ENCODE results near the gene DIS3L2. TPM values are rescaled to one million over a fixed set of nuclear protein-coding genes. Genes with fewer than 3 reads are reported as not detected.

DIS3L2 gene
- total RNA-seq, 1 donor from 2014 or later, result 42.1 TPM

DNA sequence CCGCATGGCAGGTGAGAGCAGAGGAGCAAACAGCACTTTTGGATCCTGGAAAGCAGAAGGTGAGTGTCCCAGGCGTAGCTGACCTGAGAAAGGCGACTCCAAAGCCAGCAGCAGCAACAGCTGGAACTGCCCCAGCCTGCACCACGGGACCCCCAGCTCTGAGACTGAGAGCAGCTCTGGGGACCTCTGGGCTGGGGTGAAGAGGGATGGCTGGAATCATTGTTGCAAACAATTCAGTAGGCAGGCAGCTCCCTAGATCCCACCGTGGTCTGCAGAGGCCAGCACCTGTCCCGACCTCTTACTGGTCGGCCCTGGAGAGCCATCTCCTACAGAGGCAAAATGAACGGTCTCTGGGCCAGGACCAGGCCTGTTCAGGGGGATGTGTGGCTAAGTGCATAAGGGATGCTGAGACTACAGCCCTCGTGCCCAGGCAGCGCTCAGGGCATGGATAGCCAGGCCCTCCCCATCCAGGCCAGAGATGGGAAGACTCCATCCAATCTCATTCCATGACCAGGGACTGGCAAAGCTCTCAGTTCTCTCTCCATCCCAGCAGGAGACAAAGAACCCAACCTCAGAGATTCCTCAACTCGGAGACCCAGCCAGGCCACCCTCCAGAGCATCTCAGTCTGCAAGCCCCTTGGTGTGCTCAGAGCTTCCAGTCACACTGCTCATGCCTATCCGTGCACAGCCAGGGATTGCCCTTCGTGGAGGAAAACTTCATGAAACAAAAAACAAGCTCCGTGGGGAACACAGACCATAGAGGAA lies 378.8 kb downstream of the DIS3L2 start:
- Mint-ChIP-seq H3K36me3 (ENCODE audit: unreplicated experiment) (no peaks in the 10 kb centered on the region), H3K27ac (ENCODE audit: unreplicated experiment) (no peak overlapping the region), H3K4me1 (ENCODE audit: low read depth, unreplicated experiment) (no peaks in the 10 kb centered on the region)

DNA sequence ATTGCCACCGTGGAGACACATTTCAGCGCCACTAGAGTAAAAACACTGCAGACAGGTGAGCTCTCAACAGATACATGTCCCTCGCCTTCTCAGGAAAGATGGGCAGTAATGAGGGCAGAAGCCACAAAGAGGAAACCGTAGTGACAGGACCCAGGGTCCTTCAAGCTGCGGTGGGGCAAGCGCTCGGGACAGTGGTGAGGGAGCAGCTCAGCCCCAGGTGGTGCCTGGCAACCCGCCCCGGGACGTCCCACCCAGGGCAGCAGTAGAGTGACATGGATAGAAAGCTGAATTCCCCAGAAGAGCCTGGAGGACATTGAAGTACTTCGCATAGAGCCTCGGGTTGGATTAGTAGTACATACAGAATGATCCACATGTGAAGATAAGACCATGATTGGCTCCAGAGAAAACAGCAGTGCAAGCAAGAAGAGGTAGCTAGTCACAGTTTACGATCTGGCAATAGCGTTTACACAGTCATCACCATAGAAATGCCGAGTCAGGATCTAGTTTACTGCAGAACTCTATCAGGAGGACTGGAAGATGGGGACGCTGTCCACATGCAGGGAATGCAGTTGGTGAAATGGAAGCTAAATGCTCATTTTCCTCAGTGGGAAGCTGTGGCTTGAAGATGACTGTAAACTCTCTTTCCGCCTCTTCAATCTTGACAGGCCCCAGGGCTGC lies 379.7 kb downstream of the DIS3L2 start:
- Mint-ChIP-seq H3K4me1 (ENCODE audit: low read depth, unreplicated experiment) (no peaks in the 10 kb centered on the region), H3K27me3 (ENCODE audit: unreplicated experiment) (no peaks in the 10 kb centered on the region), H3K9me3 (ENCODE audit: unreplicated experiment) (no peaks in the 10 kb centered on the region), H3K36me3 (ENCODE audit: unreplicated experiment) (no peaks in the 10 kb centered on the region), H3K4me3 (ENCODE audit: unreplicated experiment) (no peak overlapping the region), H3K27ac (ENCODE audit: unreplicated experiment) (no peak overlapping the region)
- DNase-seq, result peak; percentile 10
- TF ChIP-seq, protein P1, sequence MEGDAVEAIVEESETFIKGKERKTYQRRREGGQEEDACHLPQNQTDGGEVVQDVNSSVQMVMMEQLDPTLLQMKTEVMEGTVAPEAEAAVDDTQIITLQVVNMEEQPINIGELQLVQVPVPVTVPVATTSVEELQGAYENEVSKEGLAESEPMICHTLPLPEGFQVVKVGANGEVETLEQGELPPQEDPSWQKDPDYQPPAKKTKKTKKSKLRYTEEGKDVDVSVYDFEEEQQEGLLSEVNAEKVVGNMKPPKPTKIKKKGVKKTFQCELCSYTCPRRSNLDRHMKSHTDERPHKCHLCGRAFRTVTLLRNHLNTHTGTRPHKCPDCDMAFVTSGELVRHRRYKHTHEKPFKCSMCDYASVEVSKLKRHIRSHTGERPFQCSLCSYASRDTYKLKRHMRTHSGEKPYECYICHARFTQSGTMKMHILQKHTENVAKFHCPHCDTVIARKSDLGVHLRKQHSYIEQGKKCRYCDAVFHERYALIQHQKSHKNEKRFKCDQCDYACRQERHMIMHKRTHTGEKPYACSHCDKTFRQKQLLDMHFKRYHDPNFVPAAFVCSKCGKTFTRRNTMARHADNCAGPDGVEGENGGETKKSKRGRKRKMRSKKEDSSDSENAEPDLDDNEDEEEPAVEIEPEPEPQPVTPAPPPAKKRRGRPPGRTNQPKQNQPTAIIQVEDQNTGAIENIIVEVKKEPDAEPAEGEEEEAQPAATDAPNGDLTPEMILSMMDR (IDR thresholded peaks at IDR 0.05; ENCODE audit: partially characterized antibody, unreplicated experiment), result no peak

More for the DNA sequence above, 378.8 kb downstream of the DIS3L2 start:
- Mint-ChIP-seq H3K9me3 (ENCODE audit: unreplicated experiment) (no peaks in the 10 kb centered on the region), H3K27me3 (ENCODE audit: unreplicated experiment) (no peaks in the 10 kb centered on the region), H3K4me3 (ENCODE audit: unreplicated experiment) (no peak overlapping the region)
- peak; percentile 9 for DNase-seq
- TF ChIP-seq, protein P1 (IDR thresholded peaks at IDR 0.05; ENCODE audit: partially characterized antibody, unreplicated experiment), result no peak

DNA sequence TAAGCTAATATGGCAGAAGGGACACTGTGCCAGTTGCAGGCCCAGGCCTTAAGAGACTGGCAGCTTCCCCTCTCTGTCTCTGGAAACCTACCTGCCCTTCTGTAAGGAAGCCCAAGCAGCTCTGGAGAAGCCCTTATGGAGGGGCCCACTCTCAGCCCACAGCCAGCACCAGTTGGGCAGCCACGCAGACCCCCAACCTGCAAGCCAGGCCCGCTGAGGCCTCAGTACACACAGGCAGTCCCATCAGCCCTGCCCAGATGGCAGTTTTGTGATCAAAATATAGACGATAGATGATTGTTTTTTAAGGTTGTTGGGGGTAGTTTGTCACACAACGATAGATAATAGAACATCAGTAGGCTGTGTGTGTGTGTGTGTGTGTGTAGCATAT lies 380.2 kb downstream of the DIS3L2 start:
- TF ChIP-seq, protein P1 (IDR thresholded peaks at IDR 0.05; ENCODE audit: partially characterized antibody, unreplicated experiment), result no peak
- Mint-ChIP-seq H3K27ac (ENCODE audit: unreplicated experiment) (no peak overlapping the region), H3K4me1 (ENCODE audit: low read depth, unreplicated experiment) (no peaks in the 10 kb centered on the region), H3K9me3 (ENCODE audit: unreplicated experiment) (peaks cover 2% of the 10 kb centered on the region), H3K36me3 (ENCODE audit: unreplicated experiment) (no peaks in the 10 kb centered on the region), H3K27me3 (ENCODE audit: unreplicated experiment) (peaks cover 2% of the 10 kb centered on the region), H3K4me3 (ENCODE audit: unreplicated experiment) (no peak overlapping the region)
- DNase-seq, result peak; percentile 7

DNA sequence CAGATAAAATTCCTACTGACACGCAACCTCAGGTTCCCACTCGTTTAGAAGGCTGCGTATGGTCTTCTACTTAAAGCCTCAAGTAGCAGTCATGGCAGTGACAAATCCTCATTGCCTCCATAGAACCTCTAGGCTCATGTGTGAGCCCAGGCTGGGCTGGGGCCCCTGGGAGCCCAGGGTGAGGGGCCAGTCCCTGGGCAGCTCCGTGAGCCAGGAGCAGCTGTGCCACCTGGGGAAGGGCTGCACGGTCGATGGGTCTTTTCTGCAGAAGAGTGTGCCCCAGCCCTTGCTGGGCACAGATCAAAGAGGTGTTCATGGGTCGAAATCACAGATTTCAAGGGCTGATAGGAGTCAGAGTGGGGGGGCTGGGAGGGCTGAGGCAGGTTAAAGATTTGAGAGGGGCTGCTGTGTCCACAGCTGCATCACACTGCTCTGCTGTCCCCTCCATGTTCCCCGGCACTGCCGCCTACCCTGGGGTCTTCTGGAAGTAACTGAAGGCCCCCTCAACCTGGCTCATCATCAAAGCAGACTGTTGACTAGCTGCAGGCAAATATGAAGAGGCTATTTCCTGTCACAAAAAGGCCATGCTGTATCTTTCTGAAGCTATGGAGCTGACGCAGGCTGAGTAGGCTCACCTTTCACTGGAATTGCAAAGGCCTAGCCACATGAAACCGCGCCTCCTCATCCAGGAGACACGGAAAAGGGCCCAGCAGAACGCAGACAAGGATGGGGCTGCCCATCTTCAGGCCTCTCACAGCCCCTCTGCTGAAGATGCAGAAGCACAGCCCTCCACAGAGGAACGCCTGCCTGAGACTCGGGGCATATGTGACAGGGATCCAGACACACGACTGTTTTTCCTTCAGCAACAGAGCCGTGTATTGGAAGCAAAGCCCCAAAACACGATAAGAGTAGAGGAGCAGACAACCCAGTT lies 381.4 kb downstream of the DIS3L2 start:
- H3K36me3 Mint-ChIP-seq (ENCODE audit: unreplicated experiment), result no peaks in the 10 kb centered on the region
- H3K9me3 Mint-ChIP-seq (ENCODE audit: unreplicated experiment), result peaks cover 2% of the 10 kb centered on the region
- peaks cover 2% of the 10 kb centered on the region for H3K27me3 Mint-ChIP-seq (ENCODE audit: unreplicated experiment)
- H3K27ac Mint-ChIP-seq (ENCODE audit: unreplicated experiment), result no peak overlapping the region
- peak; percentile 11 for DNase-seq
- H3K4me1 Mint-ChIP-seq (ENCODE audit: low read depth, unreplicated experiment), result no peaks in the 10 kb centered on the region
- TF ChIP-seq, protein P1 (IDR thresholded peaks at IDR 0.05; ENCODE audit: partially characterized antibody, unreplicated experiment), result no peak
- no peak overlapping the region for H3K4me3 Mint-ChIP-seq (ENCODE audit: unreplicated experiment)
